HL-60/S4 treated with phorbol 12-myristate 13-acetate at 8.2 ng/mL for 4 days and 3 days (cell line): ENCODE data around the gene PTPRN2.

Experiments used
- in situ Hi-C: fragments of 300-500 bp; cut with MboI; formaldehyde crosslinking; loops from 2 replicates; pipeline ENCODE4 v1.15.0; 2022; ENCODE audit warnings: low sequenced_read_pairs

PTPRN2 gene

DNA sequence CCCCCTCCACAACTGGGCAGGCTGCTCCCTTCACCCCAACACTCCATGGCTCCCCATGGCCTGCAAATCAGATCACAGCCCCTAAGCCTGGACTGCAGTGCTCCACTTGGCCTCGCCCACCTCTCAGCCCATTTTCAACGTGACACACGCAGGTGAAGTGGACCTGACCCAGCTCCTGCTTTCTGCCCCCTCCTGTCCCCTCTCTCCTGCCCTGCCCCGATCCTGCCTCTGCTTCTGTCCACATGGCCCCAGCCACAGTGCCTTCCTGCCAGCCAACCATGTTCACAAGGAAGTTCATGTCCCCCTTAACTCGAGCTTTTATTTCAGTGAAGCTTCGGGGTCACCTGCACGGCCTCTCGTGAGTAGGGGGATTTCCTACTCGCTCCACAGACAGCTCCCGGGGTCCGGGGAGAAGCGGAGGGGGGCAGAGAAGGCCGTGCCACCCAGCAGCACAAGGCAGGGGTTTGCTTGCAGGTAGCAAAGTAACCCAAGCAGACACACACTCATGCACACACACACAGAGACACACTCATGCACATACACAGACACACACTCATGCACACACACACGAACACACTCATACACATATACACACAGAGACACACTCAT is 713.3 kb downstream of the PTPRN2 start:
- in situ Hi-C loops: loop anchor here (25.0 kb wide), 1 partner anchor 437 kb away; no protein-coding TSS in a partner anchor

DNA sequence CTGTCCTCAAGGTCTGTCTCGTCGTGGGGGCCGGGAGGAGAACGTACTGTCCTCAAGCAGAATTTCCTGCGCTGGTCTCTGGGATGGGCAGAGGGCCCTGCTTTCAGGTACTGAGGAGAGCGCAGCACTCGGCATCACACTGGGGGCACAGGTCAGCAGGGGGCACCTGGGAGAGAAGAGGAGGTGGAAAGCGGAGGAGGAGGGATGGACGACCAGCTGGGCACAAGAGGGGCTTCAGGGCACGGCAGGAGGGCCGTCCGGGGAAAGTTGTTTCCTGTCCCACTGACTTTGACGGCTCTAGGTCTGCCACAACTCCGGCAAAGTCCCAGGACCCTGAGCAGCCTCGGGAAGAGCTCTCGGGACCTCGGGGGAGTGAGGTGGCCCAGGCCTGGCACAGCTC is 714.0 kb downstream of the PTPRN2 start:
- in situ Hi-C loops: loop anchor here (25.0 kb wide), 1 partner anchor 436 kb away; no protein-coding TSS in a partner anchor

DNA sequence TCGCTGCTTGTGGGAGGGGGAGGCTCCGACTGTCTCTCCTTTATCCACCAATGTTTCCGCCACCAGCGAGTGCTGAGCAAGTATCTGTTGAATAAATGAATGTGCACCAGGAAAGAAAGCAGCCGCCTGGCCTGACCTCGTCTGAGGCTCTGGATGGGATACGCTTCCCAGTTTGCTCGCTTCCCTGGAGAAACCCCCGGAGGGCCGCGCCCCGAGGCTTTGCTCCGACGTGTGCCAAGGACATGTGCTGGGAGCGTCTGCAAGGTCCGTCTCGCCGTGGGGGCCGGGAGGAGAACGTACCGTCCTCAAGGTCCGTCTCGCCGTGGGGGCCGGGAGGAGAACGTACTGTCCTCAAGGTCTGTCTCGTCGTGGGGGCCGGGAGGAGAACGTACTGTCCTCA is 714.4 kb downstream of the PTPRN2 start:
- in situ Hi-C loops: loop anchor here (25.0 kb wide), 1 partner anchor 436 kb away; no protein-coding TSS in a partner anchor

DNA sequence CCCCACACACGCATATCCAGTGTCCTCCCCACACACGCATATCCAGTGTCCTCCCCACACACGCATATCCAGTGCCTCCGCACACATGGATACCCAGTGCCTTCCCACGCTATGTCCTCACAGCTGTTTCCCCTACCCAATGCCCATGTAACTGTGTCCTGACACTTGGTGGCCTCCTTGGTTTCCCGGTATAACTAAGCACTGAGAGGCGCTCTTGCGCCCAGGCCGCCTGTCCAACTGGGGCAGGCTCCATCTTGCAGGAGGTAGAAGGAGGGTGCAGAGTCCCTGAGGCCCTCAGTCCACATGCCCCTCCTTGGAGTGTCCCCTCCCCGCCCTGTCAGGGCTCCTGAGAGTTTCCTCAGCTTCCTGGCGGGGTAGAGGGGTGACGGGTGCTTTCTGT is 715.2 kb downstream of the PTPRN2 start:
- in situ Hi-C loops: loop anchor here (25.0 kb wide), 1 partner anchor 435 kb away; no protein-coding TSS in a partner anchor

DNA sequence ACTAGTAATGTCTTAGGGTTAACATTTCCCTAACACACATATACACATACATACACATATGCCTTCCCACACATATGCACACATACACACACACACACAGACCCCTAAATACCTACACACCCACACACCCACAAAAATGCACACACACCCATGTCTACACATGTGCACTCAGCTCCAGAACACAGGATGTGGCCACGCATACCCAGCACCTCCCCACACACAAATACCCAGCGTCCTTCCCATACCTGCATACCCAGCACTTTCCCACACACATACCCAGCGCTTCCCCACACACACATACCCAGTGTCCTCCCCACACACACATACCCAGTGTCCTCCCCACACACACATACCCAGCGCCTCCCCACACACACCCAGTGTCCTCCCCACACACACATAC is 715.9 kb downstream of the PTPRN2 start:
- in situ Hi-C loops: loop anchor here (25.0 kb wide), 1 partner anchor 434 kb away; no protein-coding TSS in a partner anchor

DNA sequence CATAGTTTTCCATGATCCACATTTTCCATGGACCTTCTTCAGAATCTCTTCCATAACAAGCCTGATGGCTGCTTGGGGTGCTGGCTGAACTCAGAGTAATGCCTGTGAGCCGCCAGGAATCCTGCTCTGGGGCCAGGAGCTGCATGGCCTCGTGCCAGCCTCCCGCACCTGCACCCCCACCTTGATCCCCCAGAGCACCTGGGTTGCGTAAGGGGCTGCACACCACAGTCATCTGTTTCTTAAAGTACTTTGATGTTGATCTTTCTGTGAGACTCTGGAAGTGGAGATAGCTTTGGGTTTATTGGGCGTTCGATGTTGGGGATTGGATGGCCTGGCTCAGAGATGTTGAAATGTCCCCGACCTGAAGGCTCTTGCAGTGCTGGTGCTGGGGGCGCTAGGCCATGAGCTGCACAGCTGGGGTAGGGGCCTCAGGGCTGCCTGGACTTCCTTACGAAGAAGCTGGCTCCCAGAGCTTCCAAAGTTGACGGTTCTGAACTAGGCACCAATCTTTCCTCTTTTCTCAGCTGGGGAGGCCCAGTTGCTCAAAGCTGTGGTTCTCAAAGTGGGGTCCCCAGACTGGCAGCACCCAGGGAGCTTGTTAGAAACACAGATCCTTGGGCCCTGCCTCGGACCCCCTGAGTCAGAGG is 716.9 kb downstream of the PTPRN2 start:
- in situ Hi-C loops: loop anchor here (25.0 kb wide), 1 partner anchor 433 kb away; no protein-coding TSS in a partner anchor

DNA sequence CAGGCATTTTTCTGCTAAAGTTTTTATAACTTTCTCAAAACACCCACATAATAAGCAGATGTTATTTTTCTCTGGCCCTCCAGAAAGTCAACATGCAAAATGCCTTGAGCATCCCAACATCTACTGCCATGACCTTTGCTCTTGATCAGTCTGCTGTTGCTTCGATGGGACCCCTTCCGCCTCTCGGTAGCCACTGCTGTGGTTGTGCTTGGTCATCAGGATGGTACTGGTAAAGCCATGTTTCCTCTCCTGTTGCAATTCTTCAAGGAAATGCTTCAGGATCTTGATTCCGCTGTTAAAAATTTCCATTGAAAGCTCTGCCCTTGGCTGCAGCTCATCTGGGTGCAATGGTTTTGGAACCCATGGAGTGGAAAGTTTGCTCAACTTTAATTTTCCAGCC is 717.8 kb downstream of the PTPRN2 start:
- in situ Hi-C loops: loop anchor here (25.0 kb wide), 1 partner anchor 432 kb away; no protein-coding TSS in a partner anchor

DNA sequence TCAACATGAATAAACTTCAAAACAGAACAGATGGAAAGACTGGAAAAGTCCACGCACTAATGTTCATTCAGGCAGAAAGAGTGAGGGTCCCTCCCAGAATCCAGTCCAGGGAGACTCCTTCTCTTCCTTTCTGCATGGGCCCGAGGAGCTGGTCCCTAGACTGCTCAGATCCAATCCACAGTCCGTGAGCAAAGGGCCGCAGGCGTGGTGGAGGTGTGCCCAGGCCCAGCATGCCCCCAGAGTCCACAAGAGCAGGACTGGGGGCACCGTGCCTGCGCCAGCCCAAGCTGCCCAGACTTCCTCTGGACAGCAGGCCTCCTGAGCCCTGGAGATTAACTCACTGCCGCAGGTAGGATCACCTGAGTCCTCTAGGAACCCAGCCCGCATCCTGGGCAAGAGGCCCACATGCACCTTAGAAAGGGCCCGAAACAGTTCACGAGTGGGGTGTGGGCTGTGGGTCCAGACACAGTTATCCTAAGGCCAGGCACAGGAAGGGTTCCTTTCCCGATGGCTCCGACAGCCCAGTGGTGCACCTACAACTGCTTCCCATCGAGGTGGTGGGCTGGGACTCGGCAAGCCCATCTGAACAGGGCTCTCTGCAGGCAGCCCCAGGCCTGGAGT is 719.8 kb downstream of the PTPRN2 start:
- in situ Hi-C loops: loop anchor here (25.0 kb wide), 1 partner anchor 430 kb away; no protein-coding TSS in a partner anchor

DNA sequence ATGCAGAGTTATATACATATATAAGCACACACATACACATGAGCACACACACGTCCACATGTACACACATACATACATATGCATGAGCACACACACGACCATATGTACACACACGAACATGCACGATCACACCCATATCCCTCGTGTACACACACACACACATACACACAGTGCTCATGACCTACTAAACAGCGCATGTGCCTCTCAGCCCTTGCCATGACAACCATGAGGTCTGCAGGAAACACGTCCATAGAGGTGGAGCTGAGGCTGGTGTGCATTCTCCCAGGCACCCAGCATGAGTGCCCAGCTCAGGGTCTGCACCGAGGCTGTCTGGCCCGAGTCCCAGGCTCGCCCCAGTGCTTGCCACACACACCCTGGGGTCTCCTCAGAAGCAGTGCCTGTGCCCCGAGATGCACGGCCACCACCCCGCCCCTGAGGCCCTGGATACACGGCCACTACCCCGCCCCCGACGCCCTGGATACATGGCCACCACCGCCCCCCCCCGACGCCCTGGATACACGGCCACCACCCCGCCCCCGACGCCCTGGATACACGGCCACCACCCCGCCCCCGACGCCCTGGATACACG is 721.2 kb downstream of the PTPRN2 start:
- in situ Hi-C loops: loop anchor here (25.0 kb wide), 1 partner anchor 429 kb away; no protein-coding TSS in a partner anchor

DNA sequence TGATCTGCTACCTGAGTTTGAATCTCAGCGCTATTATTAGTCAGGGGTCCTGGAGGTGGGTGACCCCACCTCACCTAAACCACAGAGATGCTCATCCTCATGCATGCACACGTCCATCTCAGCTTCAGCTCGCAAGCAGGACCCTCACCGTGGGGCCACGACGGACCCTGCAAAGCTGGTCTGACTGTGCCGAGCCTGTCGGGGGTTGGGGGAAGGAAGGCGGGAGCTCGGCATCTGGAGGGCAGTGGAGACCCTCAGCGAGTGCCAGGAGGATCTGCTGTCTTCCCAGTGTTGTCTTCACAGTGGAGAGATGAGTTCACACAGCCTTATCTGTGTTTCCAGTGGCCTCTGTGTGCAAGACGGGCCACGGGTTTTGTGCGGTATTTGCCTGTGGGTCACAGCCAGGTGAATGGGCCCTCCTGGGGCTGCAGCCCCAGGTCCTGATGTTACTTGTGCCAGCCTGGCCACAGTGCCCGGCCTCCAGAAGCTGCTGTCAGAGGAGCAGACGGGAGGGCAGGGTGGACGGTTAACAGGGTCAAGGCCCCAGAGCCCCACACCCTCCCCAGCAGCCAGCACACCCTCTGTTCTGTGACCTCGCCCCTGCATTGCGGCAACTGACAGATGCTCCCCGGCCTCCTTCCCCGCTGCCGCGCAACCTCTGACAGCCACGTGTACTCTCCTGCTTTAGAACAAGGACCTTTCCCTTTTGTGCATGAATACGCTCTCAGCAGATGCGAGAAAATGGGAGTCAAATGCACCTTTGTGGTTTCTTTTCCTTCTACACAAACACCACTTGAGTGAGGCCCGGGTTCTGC is 722.1 kb downstream of the PTPRN2 start:
- in situ Hi-C loops: loop anchor here (25.0 kb wide), 1 partner anchor 428 kb away; no protein-coding TSS in a partner anchor

DNA sequence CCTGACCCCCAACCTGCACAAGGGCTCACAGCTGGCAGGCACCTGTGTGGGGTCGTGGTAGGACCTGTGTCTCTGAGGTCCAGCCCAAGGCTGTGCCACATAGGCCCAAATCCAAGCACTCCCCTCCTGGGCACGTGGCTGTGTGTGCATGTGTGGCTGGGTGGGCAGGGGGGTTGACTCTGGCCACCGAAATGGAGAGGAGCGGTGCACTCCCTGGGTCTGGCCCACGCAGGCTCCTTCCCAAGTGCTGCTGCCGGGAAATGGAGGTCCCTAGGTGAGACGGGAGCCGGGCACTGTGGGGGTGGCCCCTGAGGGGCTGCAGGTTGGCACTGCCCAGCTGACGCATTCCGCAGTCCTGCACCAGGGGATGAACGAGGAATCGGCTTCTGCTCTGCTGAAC is 722.7 kb downstream of the PTPRN2 start:
- in situ Hi-C loops: loop anchor here (25.0 kb wide), 1 partner anchor 428 kb away; no protein-coding TSS in a partner anchor

DNA sequence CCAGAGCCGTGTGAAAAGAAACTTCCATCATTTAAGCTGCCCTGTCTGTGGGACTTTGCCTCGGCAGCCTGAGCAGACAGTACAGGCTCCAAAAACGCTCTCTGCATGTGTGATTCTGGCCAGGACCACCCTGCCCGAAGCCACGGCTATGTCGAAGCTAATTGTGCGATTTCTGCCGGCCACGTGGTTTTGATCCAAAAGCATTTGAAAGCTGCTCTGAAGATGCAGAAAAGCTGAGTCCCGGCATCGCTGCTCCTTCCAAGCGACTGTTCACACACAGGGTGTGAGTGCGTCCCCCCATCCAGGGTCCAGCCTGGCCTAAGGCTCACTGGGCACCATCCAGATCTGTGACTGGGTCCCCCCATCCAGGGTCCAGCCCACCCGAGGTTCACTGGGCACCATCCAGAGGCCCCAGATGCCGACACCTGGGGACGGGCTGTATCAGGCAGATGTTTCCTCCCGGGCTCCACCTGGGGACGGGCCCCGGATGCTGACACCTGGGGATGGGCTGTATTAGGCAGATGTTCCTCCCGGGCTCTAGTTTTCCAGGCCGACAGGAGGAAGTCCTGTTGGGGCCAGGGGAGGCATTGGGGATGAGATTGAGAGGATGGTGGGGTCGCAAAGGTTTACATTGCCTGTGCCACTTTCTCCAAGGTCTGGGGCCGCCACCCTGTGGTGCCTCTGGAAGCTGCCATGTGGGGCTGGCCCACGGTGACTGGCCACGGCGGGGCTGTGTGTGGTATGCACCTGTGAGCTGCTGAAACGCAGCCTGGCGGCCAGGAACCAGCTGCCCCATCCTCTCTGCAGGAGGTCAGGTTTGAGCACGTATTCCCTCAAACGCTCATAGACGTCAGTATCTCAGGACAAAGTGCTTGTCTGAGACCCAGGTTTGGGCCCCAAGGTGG is 723.5 kb downstream of the PTPRN2 start:
- in situ Hi-C loops: loop anchor here (25.0 kb wide), 1 partner anchor 427 kb away; no protein-coding TSS in a partner anchor

DNA sequence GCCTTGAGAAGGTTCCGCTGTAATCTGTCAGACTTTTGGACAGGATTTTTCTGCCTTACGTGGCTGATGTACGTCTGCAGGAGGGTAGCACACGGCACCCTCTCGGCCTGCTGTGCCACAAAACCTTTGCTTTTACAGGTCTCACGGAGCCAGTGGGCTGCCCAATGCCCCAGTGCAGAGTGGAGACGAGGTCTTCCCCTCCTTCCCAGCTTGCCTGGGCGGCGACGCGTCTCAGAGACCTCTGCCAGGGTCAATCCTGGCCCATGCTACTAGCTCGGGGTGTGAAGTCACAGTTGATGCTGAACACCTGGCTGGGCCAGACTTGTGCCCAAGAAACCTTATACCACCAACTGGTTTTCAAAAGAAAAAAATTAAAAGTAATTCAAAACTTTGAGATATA is 724.4 kb downstream of the PTPRN2 start:
- in situ Hi-C loops: loop anchor here (25.0 kb wide), 1 partner anchor 426 kb away; no protein-coding TSS in a partner anchor

DNA sequence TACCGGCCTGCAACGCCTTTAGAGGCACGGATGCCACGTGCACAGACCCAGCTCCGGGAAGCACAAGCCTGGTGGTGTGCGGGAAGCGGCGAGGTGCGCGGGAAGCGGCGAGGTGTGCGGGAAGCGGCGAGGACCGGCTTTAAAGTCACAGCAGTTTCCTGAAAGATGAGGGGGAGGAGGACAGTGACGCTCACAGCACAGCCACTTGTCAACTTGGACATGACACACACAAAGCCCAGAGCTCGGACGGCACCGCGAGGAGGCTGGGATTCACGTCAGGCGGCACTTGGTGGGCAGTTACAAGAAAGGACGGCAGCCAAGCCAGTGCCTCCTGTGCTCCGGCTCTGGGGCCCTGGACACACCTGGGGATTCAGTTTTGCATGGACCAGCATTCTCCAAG is 724.9 kb downstream of the PTPRN2 start:
- in situ Hi-C loops: loop anchor here (25.0 kb wide), 1 partner anchor 425 kb away; no protein-coding TSS in a partner anchor

DNA sequence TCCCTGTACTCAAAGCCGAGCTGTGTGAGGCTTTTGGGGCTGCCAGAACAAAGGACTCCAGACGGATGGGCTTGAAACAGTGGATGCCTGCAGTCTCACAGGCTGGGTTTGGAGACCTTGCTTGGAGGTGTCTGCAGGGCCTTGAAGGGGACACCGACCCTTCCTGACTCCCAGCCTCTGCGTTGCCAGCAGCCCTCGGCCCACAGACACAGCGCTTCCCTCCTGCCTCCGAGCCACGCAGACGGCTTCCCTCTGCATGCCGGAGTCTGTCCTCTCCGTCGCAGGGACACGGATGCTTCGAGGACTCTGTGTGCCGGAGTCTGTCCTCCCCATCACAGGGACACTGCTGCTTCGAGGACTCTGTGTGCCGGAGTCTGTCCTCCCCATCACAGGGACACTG is 726.1 kb downstream of the PTPRN2 start:
- in situ Hi-C loops: loop anchor here (25.0 kb wide), 1 partner anchor 424 kb away; no protein-coding TSS in a partner anchor

DNA sequence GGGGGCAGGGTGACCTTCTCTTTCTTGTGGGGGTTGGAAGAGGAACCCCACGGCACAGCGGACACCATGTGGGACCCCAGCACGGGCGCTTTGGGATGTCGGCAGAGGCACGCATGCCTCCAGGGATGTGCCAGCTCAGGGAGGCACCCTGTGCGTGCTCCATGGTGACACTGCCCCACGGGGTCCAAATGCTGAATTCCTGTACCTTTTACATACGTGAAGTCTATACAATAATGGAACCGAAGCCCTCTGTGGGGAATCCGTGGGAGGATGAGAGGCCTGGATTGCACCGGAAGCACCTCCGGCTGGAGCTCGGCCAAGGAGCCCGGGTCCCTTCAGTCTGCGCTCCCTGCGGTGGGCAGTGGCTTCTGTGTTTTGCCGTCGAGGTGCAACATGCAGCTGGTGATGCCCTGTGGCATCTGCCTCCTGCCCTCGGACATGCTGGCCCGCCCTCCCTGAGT is 726.6 kb downstream of the PTPRN2 start:
- in situ Hi-C loops: loop anchor here (25.0 kb wide), 1 partner anchor 424 kb away; no protein-coding TSS in a partner anchor

DNA sequence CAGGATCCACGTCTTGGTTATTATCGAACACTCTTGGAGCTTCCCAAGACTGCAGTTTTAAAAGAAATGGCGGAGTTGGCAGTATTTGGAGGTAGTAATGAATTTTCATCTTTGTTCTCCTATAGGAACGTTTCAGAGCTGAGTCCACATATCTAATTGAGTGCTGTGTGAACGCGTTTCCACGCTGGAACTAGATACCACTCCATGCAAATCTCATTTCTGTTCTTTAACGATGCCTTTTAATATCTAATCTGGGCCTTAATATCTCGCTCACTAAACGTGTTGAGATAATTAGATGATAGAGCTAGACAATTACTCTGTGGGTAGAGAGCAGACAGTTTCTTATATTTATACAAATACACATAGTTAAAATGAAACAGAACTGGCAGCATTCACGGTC is 727.2 kb downstream of the PTPRN2 start:
- in situ Hi-C loops: loop anchor here (25.0 kb wide), 1 partner anchor 423 kb away; no protein-coding TSS in a partner anchor

DNA sequence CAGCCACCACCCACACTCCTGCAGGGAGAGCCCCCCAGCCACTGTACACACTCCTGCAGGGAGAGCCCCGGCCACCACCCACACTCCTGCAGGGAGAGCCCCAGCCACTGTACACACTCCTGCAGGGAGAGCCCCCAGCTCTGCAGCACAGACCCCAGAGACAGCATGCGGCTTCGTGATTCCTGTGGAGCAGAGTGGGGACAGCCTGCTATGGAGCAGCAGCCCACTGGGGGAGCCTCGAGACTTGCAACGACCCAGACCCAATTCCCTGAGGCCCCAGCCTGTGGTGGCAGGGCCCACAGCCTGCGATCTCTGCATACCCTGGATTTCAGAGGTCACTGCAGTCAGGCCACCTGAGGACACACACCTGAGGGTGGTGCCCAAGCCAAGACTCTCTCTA is 727.7 kb downstream of the PTPRN2 start:
- in situ Hi-C loops: loop anchor here (25.0 kb wide), 1 partner anchor 423 kb away; no protein-coding TSS in a partner anchor
